DOHH2 (cell line): Measurements from ENCODE around the gene CD96.

Source experiments
- CTCF ChIP-seq: fragments of 200-600 bp; sonication (generic); IDR thresholded peaks from one replicate; pipeline ENCODE4 v1.5.1; 2014; ENCODE audit warnings: antibody characterized with exemption, mild to moderate bottlenecking, low read depth, low read length; ENCODE audit not compliant: poor library complexity, severe bottlenecking
- EZH2phosphoT487 ChIP-seq: fragments of 200-600 bp; sonication (generic); IDR thresholded peaks from 2 replicates; pipeline ENCODE4 v1.6.1; 2017; ENCODE audit warnings: borderline replicate concordance, mild to moderate bottlenecking, antibody characterized with exemption, low read length, moderate library complexity, mixed read lengths

DNA sequence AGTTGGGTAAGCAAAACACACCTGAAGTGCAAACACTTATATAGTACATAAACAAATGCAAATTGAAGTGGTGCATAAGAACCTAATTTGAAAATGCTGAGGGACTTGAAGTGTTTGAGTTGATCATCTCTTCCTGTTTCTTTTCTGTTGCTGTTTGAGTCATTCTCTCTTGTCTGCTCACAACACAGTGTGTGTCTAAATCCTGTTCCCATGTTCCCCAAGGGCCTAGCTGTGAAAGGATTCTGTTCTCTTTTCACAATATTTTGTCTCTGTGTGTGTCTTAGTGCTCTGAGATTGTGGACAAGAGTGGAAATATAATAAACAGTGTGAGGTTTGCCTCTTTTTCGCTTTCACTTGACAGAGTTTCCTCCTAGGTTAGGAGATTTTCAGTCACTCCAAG is 6.1 kb downstream of the CD96 start:
- no peak for TF ChIP-seq CTCF
- no peak for TF ChIP-seq EZH2phosphoT487
